Fibroblast of villous mesenchyme (primary cell): Measurements from ENCODE around the gene PFKM. TPM values are rescaled to one million over a fixed set of nuclear protein-coding genes. Genes with fewer than 3 reads are reported as not detected.
A peak's percentile ranks its signal among the peaks of the same experiment; 100 is the strongest.
"Not testable (repeated sequence)": the region's sequence is repeated elsewhere in the genome, so short reads cannot be mapped to it uniquely, and the experiment has no call there.

Experiments used
- DNase-seq: peaks from one replicate; pipeline ENCODE4 v3.0.0-alpha.2; 2010; ENCODE audit warnings: low read depth
- H3K4me3 ChIP-seq: 2 replicates; pipeline ENCODE4 v1.5.1; 2011; ENCODE audit warnings: low read depth, mild to moderate bottlenecking, low read length
- CTCF ChIP-seq: IDR thresholded peaks from 2 replicates; pipeline ENCODE4 v1.5.1; 2012; ENCODE audit warnings: low read depth, mild to moderate bottlenecking, low read length; ENCODE audit not compliant: insufficient read depth
- total RNA-seq: library from RNA; depleted of rRNA; stranded (reverse); fragments of >200 nt; gene quantifications from 2 replicates; pipeline ENCODE4 v1.2.3, GENCODE V29; 2012

The PFKM gene
- total RNA-seq, 1 donor = 83.8 TPM

- DNase-seq = no peak
- TF ChIP-seq CTCF = no peak
- no peak overlapping the region for H3K4me3 ChIP-seq
These were observed 8.4 kb upstream of the PFKM start for GRCh38 chr12:48110691-48111311.

GRCh38 chr12:48111312-48111693 lies 7.9 kb upstream of the PFKM start:
- not testable (repeated sequence) for H3K4me3 ChIP-seq, DNase-seq

GRCh38 chr12:48115957-48116356 lies 3.2 kb upstream of the PFKM start:
- no peak overlapping the region for H3K4me3 ChIP-seq
- TF ChIP-seq CTCF = no peak
- DNase-seq = no peak

GRCh38 chr12:48118284-48118871 lies 786 bp upstream of the PFKM start:
- peak overlapping the region; percentile 88 for H3K4me3 ChIP-seq
- DNase-seq = no peak
- no peak for TF ChIP-seq CTCF

- DNase-seq = no peak
- no peak for TF ChIP-seq CTCF
- peak overlapping the region; percentile 88 for H3K4me3 ChIP-seq
These were observed 651 bp downstream of the PFKM start for GRCh38 chr12:48119834-48120195.

- H3K4me3 ChIP-seq = no peak overlapping the region
- no peak for TF ChIP-seq CTCF
- DNase-seq = no peak
These were observed 2.4 kb downstream of the PFKM start for GRCh38 chr12:48121522-48121921.

- H3K4me3 ChIP-seq = no peak overlapping the region
- DNase-seq = no peak
- no peak for TF ChIP-seq CTCF
These were observed 3.1 kb downstream of the PFKM start for GRCh38 chr12:48122065-48122834.
